Bronchial epithelial cell (primary cell): ENCODE results near the gene SLC7A6. TPM values are rescaled to one million over a fixed set of nuclear protein-coding genes. Genes with fewer than 3 reads are reported as not detected.

Experiments
- DNase-seq: peaks from one replicate; pipeline ENCODE4 v3.0.0-alpha.2; 2010; ENCODE audit warnings: low read depth
- FAIRE-seq: peaks from 2 replicates; lab custom pipeline; 2011; peaks lifted over from hg19 to GRCh38; lab: Jason Lieb, UNC
- H3K27me3 ChIP-seq: 2 replicates; pipeline ENCODE4 v1.5.1; 2011; ENCODE audit warnings: low read length; ENCODE audit not compliant: control insufficient read depth, insufficient read depth
- H3K36me3 ChIP-seq: 2 replicates; pipeline ENCODE4 v1.5.1; 2011; ENCODE audit warnings: low read length; ENCODE audit not compliant: control insufficient read depth, insufficient read depth
- H3K4me3 ChIP-seq: 2 replicates; pipeline ENCODE4 v1.5.1; 2011; ENCODE audit warnings: mild to moderate bottlenecking, low read depth, low read length, control low read depth
- CTCF ChIP-seq: IDR thresholded peaks from 2 replicates; pipeline ENCODE4 v1.5.1; 2011; ENCODE audit warnings: mild to moderate bottlenecking, moderate library complexity, low read length, control low read depth, inconsistent platforms; ENCODE audit not compliant: insufficient read depth, severe bottlenecking
- total RNA-seq: library from RNA; depleted of rRNA; stranded (reverse); fragments of >200 nt; gene quantifications from 2 replicates; pipeline ENCODE4 v1.2.1, GENCODE V29; 2014

The SLC7A6 gene
- total RNA-seq, 1 donor from 2014 or later = 19.7 TPM

GRCh38 chr16:68259007-68259825 lies 5.1 kb upstream of the SLC7A6 start:
- no peak for TF ChIP-seq CTCF
- DNase-seq (no peak), FAIRE-seq (peak; percentile 50)
- H3K36me3 ChIP-seq = peaks cover 18% of the 10 kb centered on the region
- no peak overlapping the region for H3K4me3 ChIP-seq
- H3K27me3 ChIP-seq = no peaks in the 10 kb centered on the region

GRCh38 chr16:68263559-68264127 lies 683 bp upstream of the SLC7A6 start:
- peak overlapping the region; percentile 75 for H3K4me3 ChIP-seq
- no peaks in the 10 kb centered on the region for H3K27me3 ChIP-seq
- DNase-seq (no peak), FAIRE-seq (no peak)
- TF ChIP-seq CTCF = no peak
- peaks cover 11% of the 10 kb centered on the region for H3K36me3 ChIP-seq

GRCh38 chr16:68265078-68265920 lies 973 bp downstream of the SLC7A6 start:
- no peak for FAIRE-seq
- no peaks in the 10 kb centered on the region for H3K27me3 ChIP-seq
- H3K36me3 ChIP-seq = peaks cover 4% of the 10 kb centered on the region
- peak overlapping the region; percentile 75 for H3K4me3 ChIP-seq
- no peak for TF ChIP-seq CTCF
- peak; percentile 83 for DNase-seq

- no peak for TF ChIP-seq CTCF
- FAIRE-seq (no peak), DNase-seq (no peak)
- Histone ChIP-seq H3K36me3 (peaks cover 2% of the 10 kb centered on the region), H3K27me3 (no peaks in the 10 kb centered on the region), H3K4me3 (no peak overlapping the region)
These were observed 3.5 kb downstream of the SLC7A6 start for GRCh38 chr16:68267612-68268405.

- no peak for TF ChIP-seq CTCF
- Histone ChIP-seq H3K4me3 (no peak overlapping the region), H3K27me3 (no peaks in the 10 kb centered on the region), H3K36me3 (peaks cover 4% of the 10 kb centered on the region)
- no peak for FAIRE-seq
- no peak for DNase-seq
These were observed 5.5 kb downstream of the SLC7A6 start for GRCh38 chr16:68269793-68270192.
